GM12878 (cell line): ENCODE results near the gene PAPSS2. TPM values are rescaled to one million over a fixed set of nuclear protein-coding genes. Genes with fewer than 3 reads are reported as not detected.

ENCODE experiments used
- ATAC-seq: fragments of 200-7000 bp; cut with Tn5 transposase; 3 replicates; pipeline ENCODE4 v1.9.1; 2020; ENCODE audit warnings: mild to moderate bottlenecking, moderate library complexity
- BruUV-seq: library from RNA; stranded (reverse); fragments of 400-500 nt; replicated peaks from 2 replicates; lab custom pipeline; 2021; lab: Mats Ljungman, UMichigan
- CTCF ChIA-PET: fragments of 300-600 bp; sonication (Branson Sonifier 250); formaldehyde crosslinking; extraction: SDS; loops from one replicate; lab custom pipeline; 2021; ENCODE audit warnings: inconsistent platforms; lab: Yijun Ruan, JAX
- POLR2A ChIA-PET: fragments of 350-600 bp; formaldehyde crosslinking; extraction: SDS; loops from one replicate; lab custom pipeline; 2021; ENCODE audit warnings: inconsistent platforms; lab: Charles Lee
- RAD21 ChIA-PET: fragments of 300-600 bp; sonication (Branson Sonifier 250); formaldehyde crosslinking; loops from one replicate; lab custom pipeline; 2023; ENCODE audit warnings: antibody characterized with exemption; ENCODE audit not compliant: unreplicated experiment; lab: Charles Lee
- SMC1A ChIA-PET: fragments of 300-600 bp; sonication (Branson Sonifier 250); formaldehyde crosslinking; loops from one replicate; lab custom pipeline; 2023; ENCODE audit not compliant: unreplicated experiment, uncharacterized antibody; lab: Charles Lee
- DNase-seq: peaks from one replicate; pipeline ENCODE4 v3.0.0-alpha.2; 2011; ENCODE audit warnings: low read depth, low spot score
- FAIRE-seq: peaks from 3 replicates; lab custom pipeline; 2011; peaks lifted over from hg19 to GRCh38; lab: Jason Lieb, UNC
- H2AFZ ChIP-seq: 2 replicates; pipeline ENCODE4 v1.6.0; 2011; ENCODE audit warnings: low read depth, low read length, control low read depth; ENCODE audit not compliant: control insufficient read depth
- H3K27ac ChIP-seq: 2 replicates; pipeline ENCODE4 v1.5.1; 2011; ENCODE audit warnings: control low read depth; ENCODE audit not compliant: control insufficient read depth, insufficient read depth
- H3K27me3 ChIP-seq, 2 experiments: replicated peaks in 1 of 2; 2 replicates each; pipeline versions ENCODE4 v1.6.0 to v1.6.1; 2011; ENCODE audit warnings: low read length in 1 of 2; ENCODE audit not compliant: control insufficient read depth in 2 of 2, insufficient read depth in 2 of 2
- H3K36me3 ChIP-seq, 2 experiments: 2 replicates each; pipeline ENCODE4 v1.5.1; 2011; ENCODE audit warnings: low read length in 1 of 2; ENCODE audit not compliant: control insufficient read depth in 2 of 2, insufficient read depth in 2 of 2
- H3K4me1 ChIP-seq: 2 replicates; pipeline ENCODE4 v1.6.1; 2011; ENCODE audit warnings: mild to moderate bottlenecking, low read length, moderate library complexity, mixed read lengths; ENCODE audit not compliant: control insufficient read depth, insufficient read depth
- H3K4me2 ChIP-seq: 2 replicates; pipeline ENCODE4 v1.6.0; 2011; ENCODE audit warnings: control low read depth; ENCODE audit not compliant: control insufficient read depth, insufficient read depth
- H3K4me3 ChIP-seq: fragments of 200-600 bp; sonication (generic); 2 replicates; pipeline ENCODE4 v1.5.1; 2016
- H3K79me2 ChIP-seq: 2 replicates; pipeline ENCODE4 v1.6.0; 2011; ENCODE audit warnings: low read length; ENCODE audit not compliant: control insufficient read depth, insufficient read depth
- H3K9ac ChIP-seq: 2 replicates; pipeline ENCODE4 v1.8.0; 2011; ENCODE audit warnings: low read length, control low read depth, mixed read lengths; ENCODE audit not compliant: control insufficient read depth, insufficient read depth
- H3K9me3 ChIP-seq: replicated peaks from 3 replicates; pipeline ENCODE4 v1.5.1; 2011; ENCODE audit warnings: mild to moderate bottlenecking, low read length; ENCODE audit not compliant: control insufficient read depth, insufficient read depth
- H4K20me1 ChIP-seq: 2 replicates; pipeline ENCODE4 v1.6.0; 2011; ENCODE audit not compliant: control insufficient read depth, insufficient read depth
- CBFB ChIP-seq: IDR thresholded peaks from 2 replicates; pipeline ENCODE4 v1.6.1; 2016; ENCODE audit warnings: antibody characterized with exemption, low read depth
- CREM ChIP-seq: IDR thresholded peaks from 2 replicates; pipeline ENCODE4 v1.6.1; 2014; ENCODE audit warnings: antibody characterized with exemption, low read depth
- GATAD2B ChIP-seq: fragments of 450-650 bp; conservative IDR thresholded peaks from 2 replicates; pipeline ENCODE4 v1.6.1; 2017; ENCODE audit warnings: low read depth, mild to moderate bottlenecking, moderate library complexity
- NBN ChIP-seq: fragments of 450-650 bp; IDR thresholded peaks from 2 replicates; pipeline ENCODE4 v1.6.1; 2016
- RCOR1 ChIP-seq: conservative IDR thresholded peaks from 2 replicates; pipeline ENCODE4 v1.6.1; 2012; ENCODE audit warnings: low read depth, low read length, improper control_type of control experiment
- RFX5 ChIP-seq: IDR thresholded peaks from 2 replicates; pipeline ENCODE4 v1.6.1; 2011; ENCODE audit warnings: low read depth, low read length, improper control_type of control experiment
- SRF ChIP-seq, 2 experiments: IDR thresholded peaks; 2 replicates each; pipeline ENCODE4 v1.6.1; 2011; ENCODE audit warnings: low read depth in 2 of 2, low read length in 2 of 2, mild to moderate bottlenecking in 1 of 2, moderate library complexity in 1 of 2
- YBX1 ChIP-seq: fragments of 450-650 bp; IDR thresholded peaks from 2 replicates; pipeline ENCODE4 v1.6.1; 2016; ENCODE audit warnings: antibody characterized with exemption
- WGBS: methylation state at CpG from one replicate; pipeline ENCODE4 v1.1.6; 2016; ENCODE audit warnings: low lambda C conversion rate; ENCODE audit not compliant: insufficient replicate concordance, insufficient coverage; ENCODE audit errors: missing lambda C conversion rate; 5-methylcytosine and 5-hydroxymethylcytosine counted together
- in situ Hi-C: fragments of 300-500 bp; cut with MboI; formaldehyde crosslinking; loops from 9 replicates; pipeline ENCODE4 v1.14.3; 2018; ENCODE audit warnings: mixed read lengths
- intact Hi-C: fragments of 100-400 bp; cut with micrococcal nuclease; formaldehyde crosslinking; loops from one replicate; pipeline ENCODE4 v1.14.2; 2022; ENCODE audit not compliant: unreplicated experiment
- polyA plus RNA-seq, 11 experiments: library from polyadenylated mRNA; depleted of rRNA in 4 of 11; unstranded in 6 of 11; stranded (reverse) in 5 of 11; fragments of >200 nt; fragmentation: Nextera tagmentation in 4 of 11; fragmentation: Illumina TruSeq in 1 of 11; extraction: Ambion mirVana in 4 of 11; extraction: Trizol in 1 of 11; gene quantifications; 1 replicate in 1 of 11; 2 replicates in 10 of 11; pipeline versions ENCODE4 v1.2.1 to v1.2.3, GENCODE V29; 2011 to 2016; ENCODE audit warnings: inconsistent platforms in 2 of 11, missing spikeins in 2 of 11, low read depth in 1 of 11
- total RNA-seq, 4 experiments: library from RNA; depleted of rRNA in 3 of 4; stranded (reverse); fragments of >200 nt in 3 of 4; fragmentation: Illumina TruSeq in 1 of 4; extraction: Trizol in 1 of 4; gene quantifications; 2 replicates each; pipeline versions ENCODE4 v1.2.1 to v1.2.3, GENCODE V29; 2013 to 2021
- TF ChIP-seq, protein P1 (sequence below): IDR thresholded peaks from 2 replicates; pipeline ENCODE4 v1.6.1; 2012; ENCODE audit warnings: mild to moderate bottlenecking, low read depth, low read length
- TF ChIP-seq, protein P2 (sequence below): fragments of 450-650 bp; IDR thresholded peaks from 2 replicates; pipeline ENCODE4 v1.6.1; 2014; ENCODE audit warnings: mild to moderate bottlenecking
- TF ChIP-seq, protein P3 (sequence below): fragments of 450-650 bp; IDR thresholded peaks from 2 replicates; pipeline ENCODE4 v1.6.1; 2016; ENCODE audit warnings: mild to moderate bottlenecking
- TF ChIP-seq, protein P4 (sequence below): fragments of 450-650 bp; IDR thresholded peaks from 2 replicates; pipeline ENCODE4 v1.6.1; 2017; ENCODE audit warnings: antibody characterized with exemption, mild to moderate bottlenecking, moderate library complexity

PAPSS2 gene
- total and polyA plus RNA-seq, 10 of the 15 experiments (the other 5 are each of a cell fraction or from before 2014, with no cell fraction given), result 0.15 to 2.1 (median 0.37) TPM

DNA sequence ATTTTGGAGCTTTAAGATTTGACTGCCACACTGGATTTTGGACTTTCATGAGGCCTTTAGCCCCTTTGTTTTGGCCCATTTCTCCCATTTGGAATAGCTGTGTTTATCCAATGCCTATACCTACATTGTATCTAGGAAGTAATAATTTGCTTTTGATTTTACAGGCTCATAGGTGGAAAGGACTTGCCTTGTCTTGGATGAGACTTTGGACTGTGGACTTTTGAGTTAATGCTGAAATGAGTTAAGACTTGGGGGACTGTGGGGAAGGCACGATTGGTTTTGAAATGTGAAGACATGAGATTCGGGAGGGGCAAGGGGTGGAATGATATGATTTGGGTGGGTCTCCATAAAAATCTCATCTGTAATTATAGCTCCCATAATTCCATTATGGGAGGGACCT lies 47.6 kb upstream of the PAPSS2 start:
- TF ChIP-seq, protein P1, sequence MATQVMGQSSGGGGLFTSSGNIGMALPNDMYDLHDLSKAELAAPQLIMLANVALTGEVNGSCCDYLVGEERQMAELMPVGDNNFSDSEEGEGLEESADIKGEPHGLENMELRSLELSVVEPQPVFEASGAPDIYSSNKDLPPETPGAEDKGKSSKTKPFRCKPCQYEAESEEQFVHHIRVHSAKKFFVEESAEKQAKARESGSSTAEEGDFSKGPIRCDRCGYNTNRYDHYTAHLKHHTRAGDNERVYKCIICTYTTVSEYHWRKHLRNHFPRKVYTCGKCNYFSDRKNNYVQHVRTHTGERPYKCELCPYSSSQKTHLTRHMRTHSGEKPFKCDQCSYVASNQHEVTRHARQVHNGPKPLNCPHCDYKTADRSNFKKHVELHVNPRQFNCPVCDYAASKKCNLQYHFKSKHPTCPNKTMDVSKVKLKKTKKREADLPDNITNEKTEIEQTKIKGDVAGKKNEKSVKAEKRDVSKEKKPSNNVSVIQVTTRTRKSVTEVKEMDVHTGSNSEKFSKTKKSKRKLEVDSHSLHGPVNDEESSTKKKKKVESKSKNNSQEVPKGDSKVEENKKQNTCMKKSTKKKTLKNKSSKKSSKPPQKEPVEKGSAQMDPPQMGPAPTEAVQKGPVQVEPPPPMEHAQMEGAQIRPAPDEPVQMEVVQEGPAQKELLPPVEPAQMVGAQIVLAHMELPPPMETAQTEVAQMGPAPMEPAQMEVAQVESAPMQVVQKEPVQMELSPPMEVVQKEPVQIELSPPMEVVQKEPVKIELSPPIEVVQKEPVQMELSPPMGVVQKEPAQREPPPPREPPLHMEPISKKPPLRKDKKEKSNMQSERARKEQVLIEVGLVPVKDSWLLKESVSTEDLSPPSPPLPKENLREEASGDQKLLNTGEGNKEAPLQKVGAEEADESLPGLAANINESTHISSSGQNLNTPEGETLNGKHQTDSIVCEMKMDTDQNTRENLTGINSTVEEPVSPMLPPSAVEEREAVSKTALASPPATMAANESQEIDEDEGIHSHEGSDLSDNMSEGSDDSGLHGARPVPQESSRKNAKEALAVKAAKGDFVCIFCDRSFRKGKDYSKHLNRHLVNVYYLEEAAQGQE, result no peak
- no peak for TF ChIP-seq RCOR1
- TF ChIP-seq, protein P2, sequence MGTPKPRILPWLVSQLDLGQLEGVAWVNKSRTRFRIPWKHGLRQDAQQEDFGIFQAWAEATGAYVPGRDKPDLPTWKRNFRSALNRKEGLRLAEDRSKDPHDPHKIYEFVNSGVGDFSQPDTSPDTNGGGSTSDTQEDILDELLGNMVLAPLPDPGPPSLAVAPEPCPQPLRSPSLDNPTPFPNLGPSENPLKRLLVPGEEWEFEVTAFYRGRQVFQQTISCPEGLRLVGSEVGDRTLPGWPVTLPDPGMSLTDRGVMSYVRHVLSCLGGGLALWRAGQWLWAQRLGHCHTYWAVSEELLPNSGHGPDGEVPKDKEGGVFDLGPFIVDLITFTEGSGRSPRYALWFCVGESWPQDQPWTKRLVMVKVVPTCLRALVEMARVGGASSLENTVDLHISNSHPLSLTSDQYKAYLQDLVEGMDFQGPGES, result no peak
- no peak for TF ChIP-seq CBFB
- TF ChIP-seq RFX5, result no peak
- TF ChIP-seq CREM, result no peak
- TF ChIP-seq YBX1, result no peak
- TF ChIP-seq NBN, result no peak
- no peak for TF ChIP-seq SRF (IDR thresholded peaks at IDR 0.05; ENCODE audit: low read depth in 2 of 2, low read length in 2 of 2)
- no peak for TF ChIP-seq GATAD2B
- TF ChIP-seq, protein P3, sequence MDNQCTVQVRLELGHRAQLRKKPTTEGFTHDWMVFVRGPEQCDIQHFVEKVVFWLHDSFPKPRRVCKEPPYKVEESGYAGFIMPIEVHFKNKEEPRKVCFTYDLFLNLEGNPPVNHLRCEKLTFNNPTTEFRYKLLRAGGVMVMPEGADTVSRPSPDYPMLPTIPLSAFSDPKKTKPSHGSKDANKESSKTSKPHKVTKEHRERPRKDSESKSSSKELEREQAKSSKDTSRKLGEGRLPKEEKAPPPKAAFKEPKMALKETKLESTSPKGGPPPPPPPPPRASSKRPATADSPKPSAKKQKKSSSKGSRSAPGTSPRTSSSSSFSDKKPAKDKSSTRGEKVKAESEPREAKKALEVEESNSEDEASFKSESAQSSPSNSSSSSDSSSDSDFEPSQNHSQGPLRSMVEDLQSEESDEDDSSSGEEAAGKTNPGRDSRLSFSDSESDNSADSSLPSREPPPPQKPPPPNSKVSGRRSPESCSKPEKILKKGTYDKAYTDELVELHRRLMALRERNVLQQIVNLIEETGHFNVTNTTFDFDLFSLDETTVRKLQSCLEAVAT, result no peak
- TF ChIP-seq, protein P4, sequence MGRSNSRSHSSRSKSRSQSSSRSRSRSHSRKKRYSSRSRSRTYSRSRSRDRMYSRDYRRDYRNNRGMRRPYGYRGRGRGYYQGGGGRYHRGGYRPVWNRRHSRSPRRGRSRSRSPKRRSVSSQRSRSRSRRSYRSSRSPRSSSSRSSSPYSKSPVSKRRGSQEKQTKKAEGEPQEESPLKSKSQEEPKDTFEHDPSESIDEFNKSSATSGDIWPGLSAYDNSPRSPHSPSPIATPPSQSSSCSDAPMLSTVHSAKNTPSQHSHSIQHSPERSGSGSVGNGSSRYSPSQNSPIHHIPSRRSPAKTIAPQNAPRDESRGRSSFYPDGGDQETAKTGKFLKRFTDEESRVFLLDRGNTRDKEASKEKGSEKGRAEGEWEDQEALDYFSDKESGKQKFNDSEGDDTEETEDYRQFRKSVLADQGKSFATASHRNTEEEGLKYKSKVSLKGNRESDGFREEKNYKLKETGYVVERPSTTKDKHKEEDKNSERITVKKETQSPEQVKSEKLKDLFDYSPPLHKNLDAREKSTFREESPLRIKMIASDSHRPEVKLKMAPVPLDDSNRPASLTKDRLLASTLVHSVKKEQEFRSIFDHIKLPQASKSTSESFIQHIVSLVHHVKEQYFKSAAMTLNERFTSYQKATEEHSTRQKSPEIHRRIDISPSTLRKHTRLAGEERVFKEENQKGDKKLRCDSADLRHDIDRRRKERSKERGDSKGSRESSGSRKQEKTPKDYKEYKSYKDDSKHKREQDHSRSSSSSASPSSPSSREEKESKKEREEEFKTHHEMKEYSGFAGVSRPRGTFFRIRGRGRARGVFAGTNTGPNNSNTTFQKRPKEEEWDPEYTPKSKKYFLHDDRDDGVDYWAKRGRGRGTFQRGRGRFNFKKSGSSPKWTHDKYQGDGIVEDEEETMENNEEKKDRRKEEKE, result no peak
- intact Hi-C loops, result no loop called here
- SMC1A ChIA-PET, result interaction anchor here (1.3 kb wide), 1 partner anchor 13 kb away, joined by 4 read pairs; no protein-coding TSS in a partner anchor

More for the DNA sequence above, 47.6 kb upstream of the PAPSS2 start:
- BruUV-seq, result no TSS peak
- CTCF ChIA-PET, result interaction anchor here (0.6 kb wide), 1 partner anchor 1006 kb away, joined by 3 read pairs; no protein-coding TSS in a partner anchor
- no peak for ATAC-seq
- DNase-seq, result no peak
- Histone ChIP-seq H3K4me2 (no peak overlapping the region), H3K79me2 (no peaks in the 10 kb centered on the region), H3K27ac (no peak overlapping the region), H3K36me3 (no peaks in the 10 kb centered on the region), H4K20me1 (no peaks in the 10 kb centered on the region; the same call in 1 of the 2 replicates), H3K4me1 (no peaks in the 10 kb centered on the region), H3K4me3 (no peak overlapping the region), H3K27me3 (no peaks in the 10 kb centered on the region; a peak in 2 of 4 replicates), H3K9me3 (peaks cover 1% of the 10 kb centered on the region; the same call in 2 of the 3 replicates), H3K9ac (no peak overlapping the region), H2AFZ (no peak overlapping the region)
- RAD21 ChIA-PET, result no interaction called here
- POLR2A ChIA-PET, result no interaction called here
- FAIRE-seq, result no peak
- 66% methylated on average over 2 of the region's 2 CpGs for WGBS
- in situ Hi-C loops, result no loop called here
